Middle frontal gyrus (tissue), 1 donor: Measurements from ENCODE around the gene P2RX6.
"Not testable (repeated sequence)": the region's sequence is repeated elsewhere in the genome, so short reads cannot be mapped to it uniquely, and the experiment has no call there.

Experiments used
- DNase-seq: peaks from one replicate; pipeline ENCODE4 v3.0.0-alpha.2; 2015; ENCODE audit warnings: low spot score; ENCODE audit errors: extremely low spot score

The P2RX6 gene

GRCh38 chr22:21052715-21053459 lies 37.9 kb downstream of the P2RX6 start:
- no peak for DNase-seq

DNA sequence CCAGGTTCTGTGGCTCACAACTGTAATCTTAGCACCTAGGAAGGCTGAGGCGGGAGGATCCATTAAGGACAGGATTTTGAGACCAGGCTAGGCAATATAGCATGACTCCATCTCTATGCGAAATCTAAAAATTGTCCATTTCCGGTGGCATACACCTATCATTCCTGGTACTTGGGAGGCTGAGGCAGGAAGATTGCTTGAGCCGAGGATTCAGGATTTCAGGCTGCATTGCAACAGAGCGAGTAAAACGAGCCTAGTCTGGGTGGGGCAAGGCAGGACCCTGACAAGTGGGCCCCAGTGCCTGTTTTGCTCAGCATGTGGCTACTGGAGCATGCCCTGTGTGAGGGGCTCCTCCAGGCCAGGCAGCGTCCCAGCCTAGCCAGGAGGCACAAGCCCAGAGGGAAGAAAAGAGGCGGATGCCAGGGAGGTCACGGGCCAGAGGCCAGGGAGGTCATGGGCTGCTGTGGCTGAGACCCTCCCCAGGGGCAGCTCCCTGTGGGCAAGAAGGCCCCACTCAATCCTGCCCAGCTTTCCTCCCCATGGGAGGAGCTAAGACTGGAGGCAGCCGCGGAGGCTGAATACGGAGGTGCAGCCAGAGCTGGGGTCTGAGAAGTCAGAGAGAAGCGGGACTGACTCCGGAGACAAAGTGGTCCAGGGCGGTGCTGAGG lies 39.2 kb downstream of the P2RX6 start:
- DNase-seq = no peak

DNA sequence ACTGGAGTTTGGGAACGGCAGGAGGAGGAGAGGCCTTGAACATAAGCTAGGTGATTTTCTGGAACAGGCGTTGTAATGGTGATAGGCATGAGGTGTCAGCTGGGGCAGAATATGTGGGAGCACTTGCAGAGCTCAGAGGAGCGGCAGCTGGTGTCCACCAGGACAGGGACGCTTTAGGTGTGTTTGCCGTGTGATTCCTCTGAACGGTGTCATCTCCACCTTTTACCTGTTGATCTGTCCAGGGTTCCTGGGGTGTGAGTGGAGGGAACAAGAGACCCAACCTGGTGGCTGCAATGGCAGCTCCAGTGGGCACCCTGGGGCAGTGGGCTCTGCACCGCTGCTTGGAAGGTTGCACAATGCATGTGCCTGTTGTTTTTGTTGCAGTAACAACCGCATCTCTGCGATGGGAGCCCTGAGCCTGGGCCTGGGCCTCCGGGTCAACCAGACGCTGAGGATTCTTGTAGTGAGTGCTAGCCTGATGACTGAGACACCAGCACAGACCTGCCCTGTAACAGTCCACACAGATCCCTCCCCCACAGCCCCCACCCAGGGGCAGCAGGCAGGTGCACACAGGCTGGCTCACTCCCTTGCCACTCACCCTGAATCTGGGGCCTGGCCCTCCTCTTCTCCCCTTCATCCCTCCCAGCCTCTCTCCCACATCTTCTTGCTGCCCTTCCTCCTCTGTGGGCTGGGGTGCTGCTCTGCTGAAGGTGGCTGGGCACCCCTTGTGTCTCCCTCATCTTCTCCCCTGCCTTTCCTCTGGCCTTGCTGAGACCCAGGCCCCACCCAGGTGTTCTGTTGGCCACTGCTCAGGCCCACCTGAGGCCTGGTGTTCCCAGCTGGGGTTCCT lies 40.0 kb downstream of the P2RX6 start:
- no peak for DNase-seq

DNA sequence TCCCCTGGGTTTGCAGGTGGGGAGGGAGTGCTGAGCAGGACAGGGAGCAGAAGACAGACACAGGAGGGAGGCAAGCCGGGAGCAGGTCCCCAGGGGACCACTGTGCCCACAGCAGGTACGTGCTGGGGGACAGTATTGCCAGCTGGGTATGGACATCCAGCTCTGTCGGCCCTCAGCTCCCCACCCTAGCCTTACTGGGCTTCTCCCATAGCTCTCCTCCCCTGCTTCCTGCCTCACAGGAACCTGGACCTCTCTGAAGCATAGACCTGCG lies 40.5 kb downstream of the P2RX6 start:
- DNase-seq = no peak

- DNase-seq = no peak
These were observed 40.9 kb downstream of the P2RX6 start for GRCh38 chr22:21055880-21056319.

- DNase-seq = not testable (repeated sequence)
These were observed 45.4 kb downstream of the P2RX6 start for GRCh38 chr22:21060363-21060762.

DNA sequence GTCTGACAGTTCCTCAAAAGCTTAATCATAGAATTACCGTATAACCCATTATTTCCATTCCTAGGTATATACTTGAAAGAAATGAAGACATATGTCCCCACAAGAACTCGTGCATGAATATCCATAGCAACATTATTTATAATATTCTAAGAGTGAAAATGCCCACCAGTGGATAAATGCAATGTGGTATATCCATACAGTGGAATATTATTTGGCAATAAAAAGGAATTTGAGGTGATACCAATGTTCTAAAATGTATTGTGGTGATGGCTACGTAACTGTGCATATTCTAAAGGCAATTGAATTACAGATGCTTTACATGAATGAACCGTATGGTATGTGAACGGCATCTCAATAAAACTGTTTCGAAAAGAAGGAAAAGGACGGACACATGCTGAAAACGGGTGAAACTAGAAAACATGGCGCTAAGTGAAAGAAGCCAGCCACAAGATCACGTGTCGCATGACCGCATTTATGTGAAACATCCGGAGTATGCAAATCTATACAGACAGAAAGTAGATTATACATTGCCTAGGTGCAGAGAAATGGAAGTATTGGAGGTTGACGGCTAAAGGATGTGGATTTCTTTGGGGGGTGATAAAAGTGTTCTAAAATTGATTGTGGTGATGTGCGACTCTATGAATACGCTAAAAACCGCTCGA lies 46.8 kb downstream of the P2RX6 start:
- not testable (repeated sequence) for DNase-seq

GRCh38 chr22:21064425-21064824 lies 49.5 kb downstream of the P2RX6 start:
- not testable (repeated sequence) for DNase-seq

- DNase-seq = no peak
These were observed 50.2 kb downstream of the P2RX6 start for GRCh38 chr22:21064917-21065864.

GRCh38 chr22:21067075-21067900 lies 52.3 kb downstream of the P2RX6 start:
- DNase-seq = no peak

DNA sequence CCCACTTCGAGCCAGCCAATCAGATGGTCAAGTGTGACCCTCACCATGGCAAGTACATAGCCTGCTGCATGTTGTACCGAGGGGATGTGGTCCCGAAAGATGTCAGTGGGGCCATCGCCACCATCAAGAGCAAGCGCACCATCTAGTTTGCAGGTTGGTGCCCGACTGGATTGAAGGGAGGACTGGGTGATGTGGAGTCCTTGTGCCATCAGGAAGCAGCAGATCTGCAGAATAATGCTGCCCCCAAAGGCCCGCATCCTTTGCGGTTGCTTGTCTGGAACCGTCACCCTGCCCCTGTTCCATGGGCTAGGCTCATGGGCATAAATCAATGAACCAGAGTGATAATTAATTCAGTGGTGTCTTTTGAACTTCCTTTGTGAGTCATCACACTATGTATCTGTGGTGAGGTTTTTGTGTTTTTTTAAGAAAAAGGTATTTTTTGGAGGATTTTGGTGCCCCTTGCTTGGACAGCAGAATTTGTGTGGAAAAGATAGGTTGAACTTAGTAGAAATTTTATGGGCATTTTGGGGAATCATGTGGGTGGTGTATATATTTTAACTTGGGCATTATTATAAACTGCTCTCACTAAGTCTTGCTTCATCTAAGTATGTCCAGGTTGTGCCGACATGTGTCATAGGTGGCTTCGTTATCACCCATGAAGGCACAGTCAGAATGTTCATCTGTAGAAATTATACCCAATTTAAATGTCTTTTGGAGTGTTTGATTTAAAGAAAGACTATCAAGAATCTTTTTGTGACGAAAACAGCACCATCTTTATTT lies 53.1 kb downstream of the P2RX6 start:
- no peak for DNase-seq

DNA sequence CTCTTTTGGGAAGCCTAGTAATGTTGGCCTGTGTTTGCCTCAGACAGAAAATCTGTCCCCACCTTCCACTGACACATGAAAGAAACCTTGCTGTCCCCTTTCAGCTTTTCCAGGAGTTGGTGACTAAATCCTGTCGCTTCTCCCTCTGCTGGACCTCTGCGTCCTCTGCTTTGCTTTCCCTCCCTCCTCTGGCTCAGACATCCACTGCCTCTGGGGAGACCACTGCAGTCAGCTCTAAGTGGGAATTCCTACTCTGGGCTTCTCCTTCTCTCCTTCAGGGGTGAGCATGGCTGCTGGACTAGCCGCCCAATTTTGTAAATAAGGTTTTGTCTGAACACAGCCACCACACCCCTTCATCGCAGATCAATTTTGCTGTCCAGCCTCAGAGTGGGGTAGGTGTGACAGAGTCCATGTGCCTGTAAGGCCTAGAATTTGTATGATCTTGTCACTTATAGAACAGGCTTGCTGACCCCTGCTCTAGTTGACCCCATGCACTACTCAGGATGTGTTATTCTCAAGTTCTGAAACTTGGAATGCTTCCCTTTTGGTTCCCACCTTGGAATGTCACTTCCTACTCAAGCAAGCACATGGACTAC lies 53.8 kb downstream of the P2RX6 start:
- no peak for DNase-seq

- no peak for DNase-seq
These were observed 54.4 kb downstream of the P2RX6 start for GRCh38 chr22:21069375-21069774.

DNA sequence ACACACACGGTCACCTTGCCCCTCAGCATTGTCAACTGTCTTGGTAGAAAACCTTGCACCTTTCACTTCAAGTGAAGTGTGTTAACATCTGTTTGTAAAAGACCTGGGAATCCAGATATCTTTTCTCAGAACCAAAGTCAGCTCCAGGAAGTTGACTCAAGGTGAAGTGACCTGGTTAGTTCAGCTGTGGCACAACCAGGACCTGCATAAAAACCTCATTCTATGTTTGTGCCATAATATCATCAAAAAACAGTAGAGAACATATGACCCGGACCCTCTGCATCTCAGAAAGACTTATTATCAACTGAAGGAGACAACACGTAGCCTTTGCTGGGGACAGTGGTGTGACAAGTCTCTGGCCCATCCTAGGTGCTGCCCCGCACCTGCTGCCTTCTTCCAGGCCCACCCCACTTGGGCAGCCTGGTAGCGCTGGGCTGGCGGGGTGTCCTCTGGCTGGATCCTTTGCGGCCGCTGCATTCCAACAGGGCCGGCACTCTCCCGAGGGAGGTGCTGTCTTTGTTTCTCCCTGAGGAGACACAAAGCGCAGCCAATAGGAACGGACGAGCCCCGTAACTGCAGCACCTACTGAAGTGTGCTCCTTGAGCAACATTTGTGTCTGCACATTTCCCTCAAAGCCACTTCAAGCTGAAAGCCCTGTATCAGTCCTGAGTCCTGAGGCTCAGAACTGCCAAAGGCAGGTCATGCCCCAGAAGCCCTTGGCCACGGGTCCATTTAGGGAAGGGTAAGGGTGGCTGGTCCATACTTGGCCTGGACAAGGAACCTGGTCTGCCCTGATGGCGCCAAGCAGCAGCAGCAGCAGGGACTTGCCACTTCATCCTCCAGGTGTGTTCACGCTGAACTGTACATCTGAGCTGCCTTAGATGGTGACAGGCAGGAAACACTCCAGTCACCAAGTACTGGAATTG lies 56.0 kb downstream of the P2RX6 start:
- DNase-seq = no peak

- not testable (repeated sequence) for DNase-seq
These were observed 56.8 kb downstream of the P2RX6 start for GRCh38 chr22:21071796-21072195.

GRCh38 chr22:21073023-21073422 lies 58.1 kb downstream of the P2RX6 start:
- DNase-seq = no peak

- DNase-seq = no peak
These were observed 58.5 kb downstream of the P2RX6 start for GRCh38 chr22:21073482-21073881.
